ENCODE measurements around the gene CCDC78.

The CCDC78 gene

DNA sequence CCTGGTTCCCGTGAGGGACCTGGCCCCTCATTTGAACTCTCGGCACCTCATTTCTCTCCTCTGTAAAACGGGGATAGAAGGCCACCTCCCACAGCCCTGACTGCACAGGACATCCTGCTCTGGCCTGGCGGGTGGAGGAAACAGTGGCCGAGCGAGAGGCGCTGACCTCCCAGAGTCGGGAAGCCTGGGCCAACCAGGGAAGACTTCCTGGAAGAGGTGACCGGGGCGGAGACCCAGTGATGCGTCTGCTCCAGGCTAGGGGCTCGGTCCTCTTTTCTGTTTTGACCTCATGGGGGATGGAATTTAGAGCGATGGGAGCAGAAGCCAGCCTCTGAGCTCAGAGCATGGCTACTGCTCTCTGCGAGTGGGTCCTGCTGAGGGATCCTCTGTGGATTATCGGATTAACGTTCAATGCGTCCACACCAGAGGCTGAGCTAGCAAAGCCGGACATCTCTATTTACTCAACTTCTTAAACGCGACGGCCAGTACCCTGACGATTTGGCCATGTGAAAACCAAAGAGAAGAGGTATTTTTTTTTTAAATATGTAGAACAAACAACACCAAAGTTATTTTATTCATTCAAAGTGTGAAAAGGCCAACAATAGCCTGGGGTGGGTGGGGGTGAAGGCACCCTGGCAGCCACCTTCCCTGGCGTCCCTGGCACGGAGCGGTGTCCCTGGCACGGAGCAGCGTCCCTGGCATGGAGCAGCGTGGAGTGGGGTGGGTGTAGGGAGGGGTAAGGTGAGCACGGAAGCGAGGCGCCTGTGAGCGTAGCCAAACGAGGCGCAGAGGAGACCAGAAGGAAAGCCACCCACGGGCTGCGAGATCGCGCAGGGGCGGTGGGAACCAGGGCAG, 25.1 kb upstream of the CCDC78 start:
- whole genome bisulfite sequencing, 2 donors (ENCODE audit: extremely low coverage in 2 of 2, insufficient read length in 2 of 2, insufficient replicate concordance in 1 of 2), result no CpG with 5 or more reads among the region's 39 CpGs
- DNase-seq (ENCODE audit: low spot score), result no peak
- Histone ChIP-seq H3K18ac (ENCODE audit: low read length) (peak overlapping the region; percentile 98), H3K4ac (ENCODE audit: low read length) (no peak overlapping the region), H4K8ac (ENCODE audit: low read depth, low read length) (no peak overlapping the region), H3K23ac (ENCODE audit: low read depth, low read length, poor library complexity) (peak overlapping the region; percentile 32), H3K27me3 (ENCODE audit: control insufficient read depth in 3 of 3, insufficient read depth in 3 of 3, low read depth in 1 of 3, low read length in 3 of 3) (no peaks in the 10 kb centered on the region), H3K27ac (replicated peaks; ENCODE audit: low read length) (no peak overlapping the region), H2AK5ac (ENCODE audit: low read depth, low read length) (peak overlapping the region; percentile 95), H3K9ac (ENCODE audit: low read depth, low read length, poor library complexity) (no peak overlapping the region), H2BK5ac (ENCODE audit: low read length) (peak overlapping the region; percentile 19), H2BK15ac (ENCODE audit: low read length) (peak overlapping the region; percentile 52), H3K4me2 (ENCODE audit: insufficient read depth, low read length, poor library complexity, severe bottlenecking) (peak overlapping the region; percentile 22), H3K9me3 (replicated peaks in 1 of 2; ENCODE audit: control insufficient read depth in 2 of 2, insufficient read depth in 1 of 2, low read depth in 1 of 2, low read length in 2 of 2) (peaks cover 2 to 6% of the 10 kb centered on the region in 2 donors), H2AFZ (ENCODE audit: low read length) (peak overlapping the region; percentile 72), H3K14ac (ENCODE audit: low read length) (peak overlapping the region; percentile 84), H4K91ac (ENCODE audit: low read depth, low read length, poor library complexity) (no peak overlapping the region), H3K79me1 (ENCODE audit: low read depth, low read length) (peaks cover 3% of the 10 kb centered on the region), H3K4me1 (ENCODE audit: control insufficient read depth in 2 of 2, insufficient read depth in 1 of 2, low read depth in 1 of 2, low read length in 2 of 2) (peaks cover 17 to 27% of the 10 kb centered on the region in 2 donors), H3K4me3 (ENCODE audit: low read length in 2 of 2) (no peak overlapping the region), H2BK120ac (ENCODE audit: low read depth, low read length) (no peak overlapping the region), H3K36me3 (replicated peaks in 1 of 2; ENCODE audit: control insufficient read depth in 2 of 2, insufficient read depth in 2 of 2, low read length in 2 of 2) (no peaks in the 10 kb centered on the region), H2BK12ac (ENCODE audit: low read length) (peak overlapping the region; percentile 95)

DNA sequence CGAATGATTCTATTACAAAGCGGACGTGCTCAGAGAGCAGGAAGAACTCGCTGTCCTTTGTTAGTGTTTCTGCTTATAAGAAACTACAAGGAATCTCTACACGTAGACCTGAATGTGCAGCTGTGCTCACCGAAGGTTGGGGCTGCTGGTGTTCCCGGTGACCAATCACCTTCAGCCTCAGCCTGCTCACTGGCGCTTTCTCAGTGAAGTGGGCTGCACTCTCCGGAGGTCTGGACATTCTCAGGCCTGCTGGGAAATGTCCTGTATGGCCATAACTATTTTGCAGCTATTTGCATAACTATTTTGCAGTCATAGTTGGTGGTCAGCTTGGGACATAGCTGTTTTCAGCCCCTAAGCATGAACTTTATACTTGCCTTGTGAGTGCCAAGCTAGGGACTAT, 24.2 kb upstream of the CCDC78 start:
- no peak overlapping the region for H2AK5ac ChIP-seq (ENCODE audit: low read depth, low read length)
- WGBS, 2 donors (ENCODE audit: extremely low coverage in 2 of 2, insufficient read length in 2 of 2, insufficient replicate concordance in 1 of 2), result no CpG with 5 or more reads among the region's 9 CpGs
- no peak overlapping the region for H2BK12ac ChIP-seq (ENCODE audit: low read length)
- H2BK15ac ChIP-seq (ENCODE audit: low read length), result no peak overlapping the region
- H3K9me3 ChIP-seq (replicated peaks in 1 of 2; ENCODE audit: control insufficient read depth in 2 of 2, insufficient read depth in 1 of 2, low read depth in 1 of 2, low read length in 2 of 2), result no peaks in the 10 kb centered on the region
- H3K4me1 ChIP-seq (ENCODE audit: control insufficient read depth in 2 of 2, insufficient read depth in 1 of 2, low read depth in 1 of 2, low read length in 2 of 2), result peaks cover 17 to 27% of the 10 kb centered on the region in 2 donors
- no peaks in the 10 kb centered on the region for H3K27me3 ChIP-seq (ENCODE audit: control insufficient read depth in 3 of 3, insufficient read depth in 3 of 3, low read depth in 1 of 3, low read length in 3 of 3)
- H2AFZ ChIP-seq (ENCODE audit: low read length), result peak overlapping the region; percentile 55
- H3K14ac ChIP-seq (ENCODE audit: low read length), result no peak overlapping the region
- H3K23ac ChIP-seq (ENCODE audit: low read depth, low read length, poor library complexity), result no peak overlapping the region
- no peaks in the 10 kb centered on the region for H3K36me3 ChIP-seq (replicated peaks in 1 of 2; ENCODE audit: control insufficient read depth in 2 of 2, insufficient read depth in 2 of 2, low read length in 2 of 2)
- peaks cover 3% of the 10 kb centered on the region for H3K79me1 ChIP-seq (ENCODE audit: low read depth, low read length)
- peak overlapping the region in 1 of 2 donors; percentile 15 for H3K4me3 ChIP-seq (ENCODE audit: low read length in 2 of 2)
- no peak overlapping the region for H3K9ac ChIP-seq (ENCODE audit: low read depth, low read length, poor library complexity)
- no peak overlapping the region for H3K18ac ChIP-seq (ENCODE audit: low read length)
- no peak for DNase-seq (ENCODE audit: low spot score)
- peak overlapping the region; percentile 19 for H2BK5ac ChIP-seq (ENCODE audit: low read length)
- no peak overlapping the region for H2BK120ac ChIP-seq (ENCODE audit: low read depth, low read length)
- H4K91ac ChIP-seq (ENCODE audit: low read depth, low read length, poor library complexity), result no peak overlapping the region
- no peak overlapping the region for H3K27ac ChIP-seq (replicated peaks; ENCODE audit: low read length)
- H4K8ac ChIP-seq (ENCODE audit: low read depth, low read length), result no peak overlapping the region
- H3K4ac ChIP-seq (ENCODE audit: low read length), result no peak overlapping the region
- no peak overlapping the region for H3K4me2 ChIP-seq (ENCODE audit: insufficient read depth, low read length, poor library complexity, severe bottlenecking)

DNA sequence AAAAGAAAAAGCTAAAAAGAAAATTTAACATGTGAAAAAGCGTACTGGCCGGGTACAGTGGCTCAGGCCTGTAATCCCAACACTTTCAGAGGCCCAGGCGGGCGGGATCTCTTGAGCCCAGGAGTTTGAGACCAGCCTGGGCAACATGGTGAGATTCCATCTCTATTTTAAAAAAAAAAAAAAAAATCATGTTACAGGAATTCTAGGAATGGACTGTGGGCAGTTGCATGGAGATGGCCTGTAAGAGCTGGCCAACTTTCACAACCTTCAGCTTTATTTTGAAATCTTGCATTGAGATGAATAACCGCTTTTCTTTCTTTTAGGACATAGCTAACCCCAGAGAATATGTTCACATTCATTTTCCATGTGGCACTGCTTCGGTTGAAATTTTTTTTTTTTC, 22.8 kb upstream of the CCDC78 start:
- Histone ChIP-seq H2BK5ac (ENCODE audit: low read length) (no peak overlapping the region), H2BK12ac (ENCODE audit: low read length) (no peak overlapping the region), H3K36me3 (replicated peaks in 1 of 2; ENCODE audit: control insufficient read depth in 2 of 2, insufficient read depth in 2 of 2, low read length in 2 of 2) (no peaks in the 10 kb centered on the region), H3K23ac (ENCODE audit: low read depth, low read length, poor library complexity) (no peak overlapping the region), H3K9ac (ENCODE audit: low read depth, low read length, poor library complexity) (no peak overlapping the region), H3K79me1 (ENCODE audit: low read depth, low read length) (peaks cover 3% of the 10 kb centered on the region), H2BK15ac (ENCODE audit: low read length) (no peak overlapping the region), H3K4me3 (ENCODE audit: low read length in 2 of 2) (no peak overlapping the region), H2BK120ac (ENCODE audit: low read depth, low read length) (no peak overlapping the region), H3K4me1 (ENCODE audit: control insufficient read depth in 2 of 2, insufficient read depth in 1 of 2, low read depth in 1 of 2, low read length in 2 of 2) (peaks cover 17 to 27% of the 10 kb centered on the region in 2 donors), H3K27me3 (ENCODE audit: control insufficient read depth in 3 of 3, insufficient read depth in 3 of 3, low read depth in 1 of 3, low read length in 3 of 3) (no peaks in the 10 kb centered on the region), H4K91ac (ENCODE audit: low read depth, low read length, poor library complexity) (no peak overlapping the region), H2AFZ (ENCODE audit: low read length) (no peak overlapping the region), H3K4ac (ENCODE audit: low read length) (no peak overlapping the region), H4K8ac (ENCODE audit: low read depth, low read length) (no peak overlapping the region), H2AK5ac (ENCODE audit: low read depth, low read length) (no peak overlapping the region), H3K14ac (ENCODE audit: low read length) (no peak overlapping the region), H3K4me2 (ENCODE audit: insufficient read depth, low read length, poor library complexity, severe bottlenecking) (no peak overlapping the region), H3K9me3 (replicated peaks in 1 of 2; ENCODE audit: control insufficient read depth in 2 of 2, insufficient read depth in 1 of 2, low read depth in 1 of 2, low read length in 2 of 2) (no peaks in the 10 kb centered on the region), H3K27ac (replicated peaks; ENCODE audit: low read length) (no peak overlapping the region), H3K18ac (ENCODE audit: low read length) (no peak overlapping the region)
- no peak for DNase-seq (ENCODE audit: low spot score)
- WGBS, 2 donors (ENCODE audit: extremely low coverage in 2 of 2, insufficient read length in 2 of 2, insufficient replicate concordance in 1 of 2), result no CpG with 5 or more reads among the region's 6 CpGs

DNA sequence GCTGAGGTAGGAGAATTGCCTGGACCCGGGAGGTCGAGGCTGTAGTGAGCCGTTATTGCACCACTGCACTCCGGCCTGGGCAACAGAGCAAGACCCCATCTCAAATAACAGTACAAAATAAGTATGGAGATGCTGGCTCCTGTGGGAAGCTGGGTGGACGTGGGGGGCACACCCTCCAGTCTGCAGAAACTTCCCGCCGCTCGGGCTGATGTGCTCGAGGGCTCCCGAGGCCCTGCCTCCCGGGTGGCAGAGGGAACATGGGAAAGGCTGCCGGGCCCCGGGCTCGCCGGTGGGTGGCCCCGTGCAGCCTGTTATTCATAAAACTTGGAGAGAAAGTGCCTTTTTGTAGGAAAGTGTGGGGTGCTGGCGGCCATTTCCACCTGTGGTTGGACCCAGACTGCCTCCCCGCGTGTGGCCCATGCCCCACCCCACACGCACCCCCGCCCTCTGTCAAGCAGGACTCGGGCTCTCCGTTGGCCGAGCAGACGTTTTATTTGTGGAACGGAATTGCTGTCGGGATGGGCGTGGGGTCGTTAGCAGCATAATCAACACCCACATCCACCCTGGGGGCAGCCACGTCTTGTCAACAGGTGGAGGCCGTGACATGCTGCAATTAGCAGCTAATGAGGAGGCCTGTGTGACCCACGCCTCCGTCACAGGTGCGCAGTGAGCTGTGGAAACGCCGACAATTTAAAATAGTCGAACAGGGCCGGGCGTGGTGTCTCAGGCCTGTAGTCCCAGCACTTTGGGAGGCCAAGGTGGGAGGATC, 21.9 kb upstream of the CCDC78 start:
- Histone ChIP-seq H3K4me3 (ENCODE audit: low read length in 2 of 2) (no peak overlapping the region), H3K4ac (ENCODE audit: low read length) (no peak overlapping the region), H2BK120ac (ENCODE audit: low read depth, low read length) (no peak overlapping the region), H3K27me3 (ENCODE audit: control insufficient read depth in 3 of 3, insufficient read depth in 3 of 3, low read depth in 1 of 3, low read length in 3 of 3) (no peaks in the 10 kb centered on the region), H3K18ac (ENCODE audit: low read length) (no peak overlapping the region), H4K91ac (ENCODE audit: low read depth, low read length, poor library complexity) (no peak overlapping the region), H2BK12ac (ENCODE audit: low read length) (no peak overlapping the region), H2AFZ (ENCODE audit: low read length) (no peak overlapping the region), H2BK5ac (ENCODE audit: low read length) (peak overlapping the region; percentile 13), H2BK15ac (ENCODE audit: low read length) (no peak overlapping the region), H3K9ac (ENCODE audit: low read depth, low read length, poor library complexity) (no peak overlapping the region), H4K8ac (ENCODE audit: low read depth, low read length) (no peak overlapping the region), H2AK5ac (ENCODE audit: low read depth, low read length) (peak overlapping the region; percentile 56), H3K14ac (ENCODE audit: low read length) (no peak overlapping the region), H3K4me1 (ENCODE audit: control insufficient read depth in 2 of 2, insufficient read depth in 1 of 2, low read depth in 1 of 2, low read length in 2 of 2) (peaks cover 14 to 27% of the 10 kb centered on the region in 2 donors), H3K79me1 (ENCODE audit: low read depth, low read length) (peaks cover 3% of the 10 kb centered on the region), H3K23ac (ENCODE audit: low read depth, low read length, poor library complexity) (no peak overlapping the region), H3K36me3 (replicated peaks in 1 of 2; ENCODE audit: control insufficient read depth in 2 of 2, insufficient read depth in 2 of 2, low read length in 2 of 2) (no peaks in the 10 kb centered on the region), H3K27ac (replicated peaks; ENCODE audit: low read length) (no peak overlapping the region), H3K9me3 (replicated peaks in 1 of 2; ENCODE audit: control insufficient read depth in 2 of 2, insufficient read depth in 1 of 2, low read depth in 1 of 2, low read length in 2 of 2) (no peaks in the 10 kb centered on the region), H3K4me2 (ENCODE audit: insufficient read depth, low read length, poor library complexity, severe bottlenecking) (no peak overlapping the region)
- DNase-seq (ENCODE audit: low spot score), result no peak
- WGBS, 2 donors (ENCODE audit: extremely low coverage in 2 of 2, insufficient read length in 2 of 2, insufficient replicate concordance in 1 of 2), result no CpG with 5 or more reads among the region's 39 CpGs

Measured in neuronal stem cell (in vitro differentiated cells).